Parathyroid adenoma (tissue), 2 donors: ENCODE results near the gene TLR9.

ENCODE experiments used
- H2AFZ ChIP-seq: fragments of 300-600 bp; sonication (generic); one replicate; pipeline ENCODE4 v1.7.0; 2017; ENCODE audit warnings: antibody characterized with exemption, mild to moderate bottlenecking
- H3K27ac ChIP-seq: fragments of 300-600 bp; sonication (generic); one replicate; pipeline ENCODE4 v1.7.0; 2017
- H3K27me3 ChIP-seq: fragments of 300-600 bp; sonication (generic); one replicate; pipeline ENCODE4 v1.7.0; 2017; ENCODE audit warnings: low read length; ENCODE audit not compliant: control insufficient read depth, insufficient read depth
- H3K36me3 ChIP-seq: fragments of 300-600 bp; sonication (generic); one replicate; pipeline ENCODE4 v1.7.0; 2017; ENCODE audit warnings: low read length; ENCODE audit not compliant: control insufficient read depth, insufficient read depth
- H3K4me1 ChIP-seq: fragments of 300-600 bp; sonication (generic); one replicate; pipeline ENCODE4 v1.7.0; 2017; ENCODE audit warnings: control low read depth
- H3K4me2 ChIP-seq: fragments of 300-600 bp; sonication (generic); one replicate; pipeline ENCODE4 v1.7.0; 2017; ENCODE audit warnings: low read length
- H3K4me3 ChIP-seq: fragments of 300-600 bp; sonication (generic); one replicate; pipeline ENCODE4 v1.7.0; 2017; ENCODE audit warnings: low read depth, low read length
- H3K79me2 ChIP-seq: fragments of 300-600 bp; sonication (generic); one replicate; pipeline ENCODE4 v1.7.0; 2017; ENCODE audit warnings: control low read depth
- H3K9ac ChIP-seq: fragments of 300-600 bp; sonication (generic); one replicate; pipeline ENCODE4 v1.7.0; 2017; ENCODE audit warnings: mild to moderate bottlenecking
- H3K9me3 ChIP-seq: fragments of 300-600 bp; sonication (generic); one replicate; pipeline ENCODE4 v1.7.0; 2017; ENCODE audit warnings: low read length; ENCODE audit not compliant: control insufficient read depth
- TF ChIP-seq, protein P1 (sequence below): fragments of 300-600 bp; sonication (generic); IDR thresholded peaks from one replicate; pipeline ENCODE4 v1.7.0; 2017; ENCODE audit warnings: antibody characterized with exemption, mild to moderate bottlenecking
- donor health status: primary hyperparathyroidism.

TLR9 gene

DNA sequence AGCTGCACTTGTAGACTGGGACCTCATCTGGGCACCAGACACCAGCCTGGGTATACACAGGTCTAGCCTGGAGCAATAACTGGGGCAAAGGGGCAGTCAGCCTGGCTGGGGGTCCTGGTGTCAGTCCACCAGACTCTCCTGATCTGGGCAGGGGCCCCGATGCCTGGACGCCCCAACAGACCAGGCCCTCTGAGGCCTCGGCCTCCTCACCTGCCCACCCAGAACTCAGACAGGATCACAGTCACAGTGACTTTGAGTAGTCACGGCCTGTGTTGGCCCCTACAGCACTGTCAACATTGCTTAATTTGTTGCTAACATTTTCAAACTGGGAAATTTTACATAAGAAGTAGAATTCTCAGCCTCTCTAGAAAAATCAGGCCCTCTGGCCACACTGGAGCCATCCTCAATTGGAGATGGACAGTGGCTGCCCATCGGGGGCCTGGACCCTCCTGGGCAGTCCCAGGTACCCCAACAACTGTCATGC lies 7.7 kb upstream of the TLR9 start:
- no peak overlapping the region for H3K4me3 ChIP-seq

DNA sequence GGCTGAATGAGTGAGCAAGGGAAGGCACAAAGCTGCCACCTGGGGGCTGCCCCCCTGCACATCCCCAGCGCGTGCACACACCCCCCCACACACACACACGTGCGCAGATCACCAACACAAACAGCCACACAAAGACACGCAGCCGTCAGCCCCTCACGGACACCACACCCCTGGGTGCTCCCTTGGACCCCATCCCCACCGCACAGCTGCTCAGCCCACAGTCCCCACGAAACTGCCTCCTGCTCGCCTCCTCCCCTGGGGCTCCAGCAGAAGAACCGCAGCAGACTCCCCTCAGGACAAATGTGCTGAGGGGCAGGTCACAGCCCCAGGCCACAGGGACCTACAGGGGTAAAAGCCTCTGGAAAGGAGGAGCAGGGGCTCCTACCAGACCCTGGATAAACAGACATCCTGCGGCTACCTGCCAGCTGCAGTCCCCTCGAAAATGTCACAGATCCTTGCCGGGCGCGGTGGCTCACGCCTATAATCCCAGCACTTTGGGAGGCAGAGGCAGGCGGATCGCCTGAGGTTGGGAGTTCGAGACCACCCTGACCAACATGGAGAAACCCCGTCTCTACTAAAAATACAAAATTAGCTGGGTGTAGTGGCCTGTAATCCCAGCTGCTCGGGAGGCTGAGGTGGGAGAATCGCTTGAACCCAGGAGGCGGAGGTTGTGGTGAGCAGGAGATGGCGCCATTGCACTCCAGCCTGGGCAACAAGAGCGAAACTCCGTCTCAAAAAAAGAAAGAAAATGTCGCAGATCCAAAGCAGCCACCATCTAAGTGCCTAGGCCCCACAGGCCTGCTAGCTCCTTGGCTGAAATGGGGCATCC lies 7.0 kb upstream of the TLR9 start:
- Histone ChIP-seq H3K79me2 (no peaks in the 10 kb centered on the region), H3K9ac (no peak overlapping the region), H3K4me3 (no peak overlapping the region), H3K4me1 (peaks cover 4% of the 10 kb centered on the region), H3K36me3 (no peaks in the 10 kb centered on the region), H3K27me3 (no peaks in the 10 kb centered on the region), H2AFZ (no peak overlapping the region), H3K4me2 (no peak overlapping the region), H3K9me3 (no peaks in the 10 kb centered on the region), H3K27ac (no peak overlapping the region)
- TF ChIP-seq, protein P1, sequence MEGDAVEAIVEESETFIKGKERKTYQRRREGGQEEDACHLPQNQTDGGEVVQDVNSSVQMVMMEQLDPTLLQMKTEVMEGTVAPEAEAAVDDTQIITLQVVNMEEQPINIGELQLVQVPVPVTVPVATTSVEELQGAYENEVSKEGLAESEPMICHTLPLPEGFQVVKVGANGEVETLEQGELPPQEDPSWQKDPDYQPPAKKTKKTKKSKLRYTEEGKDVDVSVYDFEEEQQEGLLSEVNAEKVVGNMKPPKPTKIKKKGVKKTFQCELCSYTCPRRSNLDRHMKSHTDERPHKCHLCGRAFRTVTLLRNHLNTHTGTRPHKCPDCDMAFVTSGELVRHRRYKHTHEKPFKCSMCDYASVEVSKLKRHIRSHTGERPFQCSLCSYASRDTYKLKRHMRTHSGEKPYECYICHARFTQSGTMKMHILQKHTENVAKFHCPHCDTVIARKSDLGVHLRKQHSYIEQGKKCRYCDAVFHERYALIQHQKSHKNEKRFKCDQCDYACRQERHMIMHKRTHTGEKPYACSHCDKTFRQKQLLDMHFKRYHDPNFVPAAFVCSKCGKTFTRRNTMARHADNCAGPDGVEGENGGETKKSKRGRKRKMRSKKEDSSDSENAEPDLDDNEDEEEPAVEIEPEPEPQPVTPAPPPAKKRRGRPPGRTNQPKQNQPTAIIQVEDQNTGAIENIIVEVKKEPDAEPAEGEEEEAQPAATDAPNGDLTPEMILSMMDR, result no peak

More for the DNA sequence above, 7.7 kb upstream of the TLR9 start:
- no peak overlapping the region for H3K27ac ChIP-seq
- H3K9ac ChIP-seq, result no peak overlapping the region
- no peaks in the 10 kb centered on the region for H3K27me3 ChIP-seq
- H3K9me3 ChIP-seq, result no peaks in the 10 kb centered on the region
- H3K4me1 ChIP-seq, result peaks cover 11% of the 10 kb centered on the region
- TF ChIP-seq, protein P1, result no peak
- no peak overlapping the region for H2AFZ ChIP-seq
- H3K79me2 ChIP-seq, result no peaks in the 10 kb centered on the region
- H3K4me2 ChIP-seq, result no peak overlapping the region
- no peaks in the 10 kb centered on the region for H3K36me3 ChIP-seq

GRCh38 chr3:52231502-52232278 lies 6.2 kb upstream of the TLR9 start:
- Histone ChIP-seq H3K79me2 (no peaks in the 10 kb centered on the region), H2AFZ (no peak overlapping the region), H3K27ac (no peak overlapping the region), H3K4me3 (no peak overlapping the region), H3K36me3 (no peaks in the 10 kb centered on the region), H3K4me2 (no peak overlapping the region), H3K27me3 (no peaks in the 10 kb centered on the region), H3K9ac (no peak overlapping the region), H3K4me1 (no peaks in the 10 kb centered on the region), H3K9me3 (no peaks in the 10 kb centered on the region)
- TF ChIP-seq, protein P1, result peak; percentile 95

GRCh38 chr3:52230889-52231499 lies 5.5 kb upstream of the TLR9 start:
- Histone ChIP-seq H2AFZ (no peak overlapping the region), H3K27me3 (no peaks in the 10 kb centered on the region), H3K36me3 (no peaks in the 10 kb centered on the region), H3K4me3 (no peak overlapping the region), H3K4me1 (no peaks in the 10 kb centered on the region), H3K9ac (no peak overlapping the region), H3K4me2 (no peak overlapping the region), H3K79me2 (no peaks in the 10 kb centered on the region), H3K9me3 (no peaks in the 10 kb centered on the region), H3K27ac (no peak overlapping the region)
- TF ChIP-seq, protein P1, result no peak
